Non-pigmented ciliary epithelial cell (primary cell): ENCODE results near the gene APLP2.

Experiments
- DNase-seq: peaks from one replicate; pipeline ENCODE4 v3.0.0-alpha.2; 2010; ENCODE audit warnings: low read depth

Gene APLP2

DNA sequence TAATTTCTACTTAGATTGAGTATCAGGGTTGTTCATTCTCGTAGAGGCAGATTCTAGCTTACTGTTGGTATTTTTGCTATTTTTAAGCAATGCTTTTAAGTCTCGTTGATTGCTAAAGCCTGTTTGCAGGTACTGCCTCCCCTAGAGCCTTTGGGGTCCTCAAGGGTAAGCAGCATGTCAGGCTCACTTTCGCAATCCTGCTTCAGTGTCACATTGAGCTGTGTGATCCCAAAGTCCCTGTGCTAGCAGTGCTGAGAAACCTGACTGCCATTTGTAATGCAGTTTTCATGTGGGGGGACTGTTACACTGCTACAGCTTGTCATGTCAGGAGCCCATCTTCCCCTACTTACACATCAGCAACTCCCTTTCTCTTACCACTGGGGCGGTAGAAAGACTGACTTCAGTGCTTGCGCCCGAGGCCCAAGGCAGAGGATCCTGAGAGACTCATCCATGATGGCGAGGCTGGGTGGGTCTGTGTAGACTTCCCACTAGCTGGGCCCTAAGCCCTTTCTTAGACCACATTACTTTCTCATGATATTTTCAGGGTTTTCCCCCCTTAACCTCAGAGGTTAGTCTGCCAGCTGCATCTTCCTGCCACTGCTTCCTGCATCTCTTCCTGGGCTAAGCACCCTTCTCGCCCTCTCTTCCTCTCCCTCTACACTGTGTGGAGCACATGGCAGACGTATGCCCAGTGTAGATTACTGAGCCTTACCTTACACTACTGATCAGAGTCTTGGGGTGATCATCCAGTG is 49.1 kb downstream of the APLP2 start:
- DNase-seq: no peak

- DNase-seq: no peak
Observed at GRCh38 chr11:130120045-130120444, 50.4 kb downstream of the APLP2 start.

DNA sequence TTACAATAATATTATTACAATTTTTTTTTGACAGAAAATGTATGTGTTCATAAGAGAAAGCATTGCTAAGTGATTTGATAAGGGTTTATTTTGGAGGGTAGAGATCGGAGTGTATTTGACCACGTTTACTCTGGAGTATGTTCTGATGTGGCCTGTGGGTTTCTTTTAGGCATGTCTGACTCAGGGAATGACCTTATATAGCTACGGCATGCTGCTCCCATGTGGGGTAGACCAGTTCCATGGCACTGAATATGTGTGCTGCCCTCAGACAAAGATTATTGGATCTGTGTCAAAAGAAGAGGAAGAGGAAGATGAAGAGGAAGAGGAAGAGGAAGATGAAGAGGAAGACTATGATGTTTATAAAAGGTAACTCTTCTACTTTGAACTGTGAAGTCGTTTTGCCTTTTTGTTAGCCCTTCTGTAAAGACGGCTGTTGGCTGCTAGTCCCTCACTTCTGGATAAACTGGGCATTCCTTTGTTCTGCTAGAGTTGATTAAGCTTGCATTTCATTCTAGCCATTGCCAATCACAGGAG is 51.8 kb downstream of the APLP2 start:
- DNase-seq: peak; percentile 86

DNA sequence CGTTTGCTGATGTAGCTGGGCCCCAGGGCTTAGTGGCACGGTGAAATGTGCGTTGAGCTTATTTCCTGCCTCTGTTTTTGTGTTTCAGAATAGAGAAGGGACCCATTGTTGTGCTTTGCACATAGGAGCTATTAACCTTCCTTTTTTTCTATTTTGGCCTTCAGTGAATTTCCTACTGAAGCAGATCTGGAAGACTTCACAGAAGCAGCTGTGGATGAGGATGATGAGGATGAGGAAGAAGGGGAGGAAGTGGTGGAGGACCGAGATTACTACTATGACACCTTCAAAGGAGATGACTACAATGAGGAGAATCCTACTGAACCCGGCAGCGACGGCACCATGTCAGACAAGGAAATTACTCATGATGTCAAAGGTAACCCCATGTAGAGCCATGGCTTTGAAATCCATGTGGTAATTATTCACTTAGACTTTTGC is 52.5 kb downstream of the APLP2 start:
- DNase-seq: no peak

DNA sequence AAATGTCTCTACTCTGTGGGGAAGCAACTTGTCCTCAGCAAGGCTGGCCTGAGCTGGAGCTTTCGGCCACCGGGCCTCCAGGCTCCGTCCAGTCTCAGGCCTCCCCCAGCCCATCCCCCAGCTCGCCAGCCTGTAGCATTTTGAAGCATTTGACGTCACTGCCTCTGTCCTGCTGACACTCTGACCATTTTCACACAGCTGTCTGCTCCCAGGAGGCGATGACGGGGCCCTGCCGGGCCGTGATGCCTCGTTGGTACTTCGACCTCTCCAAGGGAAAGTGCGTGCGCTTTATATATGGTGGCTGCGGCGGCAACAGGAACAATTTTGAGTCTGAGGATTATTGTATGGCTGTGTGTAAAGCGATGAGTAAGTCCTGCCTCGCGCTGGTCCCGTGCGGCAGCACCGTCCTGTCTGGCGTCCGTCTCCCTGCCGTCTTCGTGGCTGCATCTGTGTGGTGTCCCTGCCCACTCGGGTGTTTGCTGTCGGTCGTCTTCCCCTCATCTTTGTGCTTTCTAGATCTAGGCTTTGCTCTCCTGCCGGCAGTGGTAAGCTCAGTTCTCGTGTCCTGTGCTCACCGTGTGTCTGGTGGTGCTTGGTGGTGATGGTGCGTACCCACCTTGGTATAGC is 53.8 kb downstream of the APLP2 start:
- no peak for DNase-seq

- peak; percentile 70 for DNase-seq
Observed at GRCh38 chr11:130124096-130124495, 54.4 kb downstream of the APLP2 start.

- no peak for DNase-seq
Observed at GRCh38 chr11:130125638-130126037, 55.9 kb downstream of the APLP2 start.

- DNase-seq: no peak
Observed at GRCh38 chr11:130126516-130126915, 56.8 kb downstream of the APLP2 start.

- no peak for DNase-seq
Observed at GRCh38 chr11:130127509-130127908, 57.8 kb downstream of the APLP2 start.

GRCh38 chr11:130128626-130129025 is 58.9 kb downstream of the APLP2 start:
- no peak for DNase-seq

GRCh38 chr11:130129922-130130321 is 60.2 kb downstream of the APLP2 start:
- DNase-seq: no peak

DNA sequence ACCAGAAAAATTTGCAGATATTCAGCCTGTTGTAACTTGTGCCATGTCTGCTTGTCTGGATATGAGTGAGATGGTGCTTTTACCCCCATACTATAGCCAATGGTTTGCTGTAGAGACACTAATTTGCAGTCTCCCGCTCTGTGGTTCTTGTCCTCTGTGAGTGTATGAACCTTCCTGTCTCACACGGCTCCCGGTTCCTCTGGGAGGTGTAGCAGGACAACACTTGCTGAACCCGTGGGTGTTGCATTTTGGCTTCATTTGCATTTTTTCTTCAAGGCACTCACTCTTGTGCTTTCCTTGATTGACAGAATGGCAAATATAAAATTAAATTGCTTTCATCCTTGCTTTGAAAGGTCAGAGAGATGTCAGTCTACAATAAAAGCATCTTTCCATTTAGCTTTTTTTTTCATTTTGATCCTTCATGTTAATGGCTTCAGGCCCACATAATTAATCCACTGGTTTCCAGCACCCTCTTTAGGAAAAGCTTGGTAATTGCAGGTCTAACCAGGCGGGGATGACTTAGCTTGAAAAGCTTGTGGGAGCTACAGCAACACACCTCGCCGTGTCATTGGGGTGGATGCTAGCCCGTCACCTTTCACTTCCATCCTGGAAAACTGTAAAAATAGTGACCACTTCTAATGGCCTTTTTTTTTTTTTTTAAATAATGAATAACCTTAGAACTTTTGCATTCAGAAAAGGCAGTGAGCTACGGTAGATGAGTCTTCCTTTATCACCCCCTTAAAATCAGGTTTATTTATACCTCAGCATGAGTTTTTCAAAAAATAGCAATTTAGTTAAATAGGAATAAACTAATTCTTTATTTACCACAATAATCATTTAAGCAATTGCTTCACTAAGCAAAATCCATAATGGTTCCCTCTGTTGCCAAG is 62.5 kb downstream of the APLP2 start:
- DNase-seq: no peak

DNA sequence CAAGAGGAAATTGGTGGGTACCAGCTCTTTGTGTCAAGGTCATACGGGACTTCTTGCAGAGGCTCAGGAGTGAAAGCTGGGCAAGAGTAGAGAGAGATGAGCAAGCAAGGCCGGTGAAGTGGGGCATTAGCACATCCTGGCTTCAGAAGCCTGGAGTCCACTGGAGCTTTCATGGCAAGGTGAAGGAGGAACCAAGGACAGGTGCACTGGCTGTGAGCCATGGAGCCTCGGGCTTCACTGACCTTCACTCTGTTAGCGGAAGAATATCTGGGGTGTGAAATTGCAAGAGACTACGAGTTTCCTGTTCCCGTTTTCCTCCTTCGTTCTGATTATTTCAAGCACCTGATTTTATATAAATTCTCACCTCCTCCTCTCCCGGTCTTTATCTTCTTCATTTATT is 64.0 kb downstream of the APLP2 start:
- DNase-seq: no peak

GRCh38 chr11:130136107-130136506 is 66.4 kb downstream of the APLP2 start:
- DNase-seq: no peak

- no peak for DNase-seq
Observed at GRCh38 chr11:130137999-130138398, 68.3 kb downstream of the APLP2 start.

DNA sequence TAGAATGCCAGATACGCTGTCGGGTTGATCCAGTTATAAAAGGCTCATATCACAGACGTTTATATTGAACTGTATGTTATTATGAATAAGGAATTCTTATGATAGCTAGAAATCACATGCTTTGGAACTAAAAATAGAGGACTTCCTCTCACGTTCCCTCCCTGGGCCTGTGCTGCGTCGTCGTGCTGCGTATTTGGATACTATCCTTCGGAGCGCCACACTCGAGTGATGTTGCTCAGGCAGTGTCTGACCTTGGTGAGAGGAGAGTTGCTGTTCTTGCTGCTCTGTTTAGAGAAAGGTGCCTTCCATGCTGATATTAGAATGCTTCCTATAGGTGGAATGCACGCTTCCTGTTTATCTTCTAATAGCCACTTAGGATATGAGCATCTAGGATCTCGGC is 69.7 kb downstream of the APLP2 start:
- no peak for DNase-seq

GRCh38 chr11:130141561-130142341 is 72.1 kb downstream of the APLP2 start:
- DNase-seq: no peak

- no peak for DNase-seq
Observed at GRCh38 chr11:130144141-130144540, 74.4 kb downstream of the APLP2 start.

DNA sequence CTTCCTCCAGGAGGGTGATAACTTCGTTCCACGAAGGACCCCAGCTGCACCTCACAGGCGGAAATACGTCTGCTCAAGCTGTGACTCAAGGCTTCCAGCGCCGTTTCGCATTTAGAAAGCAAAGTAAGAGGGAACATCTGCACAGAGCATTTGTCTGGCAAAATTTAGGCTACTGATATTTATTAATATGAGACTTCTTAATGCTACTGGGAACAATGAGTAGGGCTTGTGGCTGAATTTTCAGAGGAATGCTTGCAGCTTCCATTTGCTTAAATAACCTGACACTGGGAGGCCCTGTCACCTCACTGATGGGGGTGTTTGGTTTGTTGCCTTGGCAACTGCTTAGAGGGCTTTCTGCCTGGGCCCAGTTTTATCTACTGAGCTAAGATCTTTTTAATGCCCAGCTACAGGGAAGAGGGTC is 75.2 kb downstream of the APLP2 start:
- DNase-seq: no peak

DNA sequence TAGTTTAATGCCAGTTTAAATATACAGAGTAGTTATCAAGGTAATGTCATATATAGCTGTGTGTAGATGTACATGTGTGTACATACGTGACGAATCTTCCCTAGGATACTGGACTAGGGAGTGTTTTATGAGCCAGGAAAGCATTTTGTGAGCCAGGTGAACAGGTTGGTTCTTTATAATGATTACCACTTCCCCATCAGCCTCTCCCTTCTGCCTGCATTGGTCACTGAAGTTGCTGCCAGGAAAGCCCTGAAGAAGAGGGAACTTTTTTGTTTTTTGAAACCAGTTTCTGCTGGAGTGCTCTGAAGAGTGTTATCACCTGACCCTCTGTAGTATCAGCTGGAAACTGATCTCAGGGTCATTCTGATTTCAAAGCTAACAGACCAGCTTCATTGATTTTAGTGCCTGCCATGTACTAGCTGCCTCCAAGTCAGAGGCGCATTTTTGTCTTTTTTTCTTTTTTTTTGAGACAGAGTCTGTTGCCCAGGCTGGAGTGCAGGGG is 75.7 kb downstream of the APLP2 start:
- no peak for DNase-seq

DNA sequence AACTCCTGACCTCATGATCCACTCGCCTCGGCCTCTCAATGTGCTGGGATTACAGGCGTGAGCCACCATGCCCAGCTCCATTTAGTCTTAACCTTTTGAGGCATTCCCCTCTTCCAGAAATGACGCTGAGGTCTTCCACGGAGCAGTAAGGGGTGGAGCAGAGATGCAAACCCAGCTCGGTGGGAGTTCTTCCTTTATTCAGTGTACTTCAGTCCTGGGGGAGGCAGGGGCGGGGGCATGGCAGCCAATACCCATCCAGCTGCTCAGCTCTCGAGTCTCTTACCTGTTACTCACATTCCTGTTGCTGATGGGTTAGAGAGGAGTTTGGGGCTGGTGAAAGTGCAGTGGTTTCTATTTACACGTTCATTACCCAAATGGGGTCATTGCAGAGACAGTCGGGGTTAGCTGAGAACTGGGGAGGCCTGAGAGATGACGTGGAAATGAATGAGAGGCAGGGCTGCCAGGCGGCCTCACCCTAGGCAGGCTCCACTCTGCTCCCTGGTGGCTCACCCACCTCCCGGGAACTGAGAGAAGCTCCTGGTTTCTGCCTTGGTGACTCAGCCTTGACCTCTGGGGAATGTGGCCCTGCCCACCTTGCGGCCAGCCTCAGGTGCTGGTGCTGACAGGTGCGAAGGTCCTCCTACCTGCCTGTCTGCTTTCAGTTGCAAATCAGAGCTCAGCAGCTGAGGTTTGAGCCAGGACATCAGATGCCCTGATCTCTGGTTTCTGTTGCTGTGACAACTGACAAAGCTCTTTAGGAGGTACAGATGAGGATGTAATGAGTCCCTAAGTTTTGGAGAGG is 76.5 kb downstream of the APLP2 start:
- DNase-seq: no peak
